GM18520 (cell line): ENCODE data around the gene KRTAP12-4.
"Not testable (repeated sequence)": the region's sequence is repeated elsewhere in the genome, so short reads cannot be mapped to it uniquely, and the experiment has no call there.

ENCODE experiments used
- ATAC-seq: cut with Tn5 transposase; IDR thresholded peaks from one replicate; pipeline ENCODE4 v1.9.1; 2021; ENCODE audit not compliant: unreplicated experiment

Gene KRTAP12-4, protein sequence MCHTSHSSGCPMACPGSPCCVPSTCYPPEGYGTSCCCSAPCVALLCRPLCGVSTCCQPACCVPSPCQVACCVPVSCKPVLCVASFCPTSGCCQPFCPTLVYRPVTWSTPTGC

DNA sequence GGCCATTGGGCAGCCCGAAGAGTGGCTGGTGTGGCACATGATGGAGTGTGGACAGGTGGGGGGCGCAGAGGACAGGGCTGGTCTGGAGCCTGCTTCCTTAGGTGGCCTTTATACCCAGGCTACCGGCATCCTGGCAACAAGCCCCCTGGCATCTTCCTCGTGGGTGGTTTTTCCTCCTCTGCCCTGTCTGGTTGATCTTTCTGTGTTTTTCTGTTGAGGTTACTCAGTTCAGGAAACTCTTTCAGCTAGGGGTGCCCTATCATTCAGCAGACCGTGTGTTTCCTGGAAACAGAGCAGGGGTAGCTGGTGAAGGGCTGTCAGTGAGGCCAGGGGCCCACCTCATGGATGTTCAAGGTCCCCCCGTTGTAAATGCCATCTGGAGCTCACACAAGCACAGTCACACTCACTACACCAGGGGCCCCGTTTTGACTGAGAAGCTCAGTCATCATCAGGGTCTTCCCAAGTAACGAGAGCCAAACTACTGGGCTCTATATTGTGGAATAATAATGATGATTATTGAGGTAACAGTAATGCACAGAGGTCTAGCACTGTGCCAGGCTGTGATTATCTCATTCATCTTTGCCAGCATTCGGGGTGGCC, at the start of gene KRTAP12-4:
TSS of gene KRTAP12-4 (minus strand) at position 84 of the 600 bp plus-strand sequence. CDS start at position 39, 45 bp downstream.
- no peak for ATAC-seq

DNA sequence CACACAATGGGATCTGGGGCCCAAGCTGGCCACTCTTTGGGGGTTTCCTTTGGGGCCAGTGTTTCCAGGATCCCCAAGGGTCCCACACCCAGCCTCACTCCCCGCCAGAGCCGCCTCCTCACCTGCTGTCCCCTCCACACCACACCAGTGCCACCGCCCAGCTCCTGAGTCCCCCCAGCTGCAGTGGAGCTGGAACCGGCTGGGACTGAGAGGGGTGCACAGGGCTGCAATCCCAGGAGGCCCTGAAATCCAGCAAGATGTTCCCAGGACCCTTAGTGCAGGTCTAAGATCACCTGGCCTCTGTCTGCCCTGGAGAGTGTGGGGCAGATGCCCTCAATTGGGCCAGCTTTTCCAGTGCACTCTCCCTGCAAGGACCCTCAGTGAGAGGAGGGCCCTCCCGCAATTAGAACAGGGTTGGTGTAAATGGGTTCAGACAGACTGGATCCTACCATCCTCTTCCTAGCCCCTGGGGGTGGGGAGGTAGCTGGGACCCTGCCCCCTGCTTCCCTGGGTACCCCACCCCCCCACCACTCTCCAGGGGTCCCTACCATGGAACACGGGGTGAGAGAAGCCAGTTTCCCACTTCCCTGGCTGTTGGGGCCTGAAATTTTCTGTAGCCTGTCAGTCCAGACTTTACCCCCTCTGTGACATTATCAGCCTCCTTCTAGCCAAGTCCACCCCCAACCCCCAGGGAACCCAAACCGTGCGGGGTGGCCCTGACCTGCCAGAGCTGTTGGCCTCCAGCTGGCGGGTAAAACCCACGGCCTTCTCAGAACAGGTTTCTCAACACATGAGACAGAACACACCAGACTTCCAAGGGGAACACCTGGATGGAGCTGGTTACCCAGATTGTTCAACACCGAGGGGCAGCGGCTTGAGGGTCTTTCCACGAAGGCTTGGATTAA, 49.5 kb upstream of the KRTAP12-4 start:
- ATAC-seq, result no peak

DNA sequence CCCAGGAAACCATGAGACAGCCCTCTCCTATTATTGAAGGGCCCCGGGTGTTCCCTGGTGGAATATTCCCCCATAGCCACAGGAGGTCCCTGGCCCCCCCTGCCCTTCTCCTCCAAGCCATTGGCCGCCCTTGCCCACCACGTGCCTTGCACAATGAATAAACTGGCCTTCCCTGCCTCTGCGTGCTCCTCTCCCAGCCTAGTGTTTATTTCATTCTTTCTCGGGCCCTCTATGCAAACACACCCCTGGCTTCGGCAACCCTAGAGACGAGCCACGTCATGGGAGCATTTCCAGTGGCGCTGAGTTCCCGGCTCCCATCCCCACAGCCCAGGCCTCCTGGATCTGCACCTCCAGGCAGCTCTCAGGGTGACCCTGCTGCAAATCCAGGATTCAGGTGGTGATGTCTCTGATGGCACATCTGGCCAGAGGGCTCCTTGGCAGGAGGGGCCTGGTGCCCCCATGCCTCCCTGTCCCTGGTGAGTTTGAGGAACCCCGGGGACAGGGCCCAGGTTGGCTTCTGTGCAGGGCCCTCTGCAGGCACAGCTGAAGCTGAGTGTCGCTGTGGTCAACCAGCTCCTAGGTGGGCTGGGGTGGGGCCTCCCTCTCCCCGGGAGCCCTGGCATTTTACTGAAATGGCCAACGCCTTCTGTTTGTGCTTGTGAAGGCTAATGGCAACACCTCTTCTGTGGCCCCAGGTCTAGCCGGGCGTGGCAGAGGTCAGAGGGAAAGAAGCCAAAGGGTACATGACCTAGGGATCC, 48.7 kb upstream of the KRTAP12-4 start:
- ATAC-seq, result no peak

DNA sequence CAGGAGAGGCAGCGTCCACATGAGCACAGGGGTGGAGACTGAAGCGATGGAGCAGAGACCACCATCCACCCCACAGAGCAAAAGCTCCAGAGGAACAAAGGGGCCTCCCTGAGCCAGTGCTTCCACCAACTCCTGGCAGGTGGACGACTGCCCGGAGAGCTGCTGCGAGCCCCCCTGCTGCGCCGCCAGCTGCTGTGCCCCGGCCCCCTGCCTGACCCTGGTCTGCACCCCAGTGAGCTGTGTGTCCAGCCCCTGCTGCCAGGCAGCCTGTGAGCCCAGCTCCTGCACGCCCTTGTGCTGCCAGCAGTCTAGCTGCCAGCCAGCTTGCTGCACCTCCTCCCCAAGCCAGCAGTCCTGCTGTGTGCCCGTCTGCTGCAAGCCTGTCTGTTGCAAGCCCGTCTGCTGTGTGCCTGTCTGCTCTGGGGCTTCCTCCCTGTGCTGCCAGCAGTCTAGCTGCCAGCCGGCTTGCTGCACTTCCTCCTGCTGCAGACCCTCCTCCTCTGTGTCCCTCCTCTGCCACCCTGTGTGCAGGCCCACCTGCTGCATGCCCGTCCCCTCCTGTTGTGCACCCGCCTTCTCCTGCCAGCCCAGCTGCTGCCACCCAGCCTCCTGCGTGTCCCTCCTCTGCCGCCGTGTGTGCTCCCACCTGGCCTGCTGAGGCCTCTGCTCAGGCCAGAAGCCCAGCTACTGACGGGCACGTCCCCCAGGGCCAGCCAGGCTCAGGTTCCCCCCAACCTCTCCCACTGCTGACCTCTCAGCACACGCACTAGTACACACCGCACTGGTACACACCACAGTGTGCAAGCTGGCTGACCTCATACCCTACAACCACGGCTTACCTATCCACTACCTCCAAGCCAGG, 47.9 kb upstream of the KRTAP12-4 start:
- no peak for ATAC-seq

DNA sequence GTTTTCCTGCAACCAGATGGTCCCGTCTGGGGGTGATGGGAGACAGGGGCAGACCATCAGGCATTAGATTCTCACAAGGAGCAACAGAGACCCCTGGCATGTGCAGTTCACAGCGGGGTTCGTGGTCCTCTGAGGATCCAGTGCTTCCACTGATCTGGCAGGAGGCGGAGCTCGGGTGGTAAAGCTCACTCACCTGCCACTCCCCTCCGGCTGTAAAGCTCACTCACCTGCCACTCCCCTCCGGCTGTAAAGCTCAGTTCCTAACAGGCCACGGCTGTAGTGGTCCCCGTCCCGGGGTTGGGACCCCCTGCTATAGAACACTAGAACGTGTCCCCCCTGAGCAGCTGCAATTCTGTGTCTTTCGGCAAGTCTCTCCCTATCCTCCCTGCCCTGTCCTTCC, 47.1 kb upstream of the KRTAP12-4 start:
- no peak for ATAC-seq

DNA sequence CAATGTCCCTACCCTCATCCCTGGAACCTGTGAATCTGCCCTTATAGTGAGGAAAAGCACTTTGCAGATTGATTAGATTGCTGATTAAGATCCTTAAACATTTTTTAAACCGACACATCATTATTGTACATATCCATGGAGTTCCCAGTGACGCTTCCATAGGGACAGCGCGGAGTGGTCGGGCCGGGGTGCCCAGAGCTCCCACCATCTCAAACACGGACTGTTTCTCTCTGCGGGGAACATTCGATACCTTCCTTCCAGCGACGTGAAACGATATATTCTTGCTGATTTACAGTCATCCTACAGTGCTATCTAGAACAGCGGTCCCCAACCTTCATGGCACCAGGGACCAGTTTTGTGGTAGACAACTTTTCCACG, 46.6 kb upstream of the KRTAP12-4 start:
- ATAC-seq, result no peak

DNA sequence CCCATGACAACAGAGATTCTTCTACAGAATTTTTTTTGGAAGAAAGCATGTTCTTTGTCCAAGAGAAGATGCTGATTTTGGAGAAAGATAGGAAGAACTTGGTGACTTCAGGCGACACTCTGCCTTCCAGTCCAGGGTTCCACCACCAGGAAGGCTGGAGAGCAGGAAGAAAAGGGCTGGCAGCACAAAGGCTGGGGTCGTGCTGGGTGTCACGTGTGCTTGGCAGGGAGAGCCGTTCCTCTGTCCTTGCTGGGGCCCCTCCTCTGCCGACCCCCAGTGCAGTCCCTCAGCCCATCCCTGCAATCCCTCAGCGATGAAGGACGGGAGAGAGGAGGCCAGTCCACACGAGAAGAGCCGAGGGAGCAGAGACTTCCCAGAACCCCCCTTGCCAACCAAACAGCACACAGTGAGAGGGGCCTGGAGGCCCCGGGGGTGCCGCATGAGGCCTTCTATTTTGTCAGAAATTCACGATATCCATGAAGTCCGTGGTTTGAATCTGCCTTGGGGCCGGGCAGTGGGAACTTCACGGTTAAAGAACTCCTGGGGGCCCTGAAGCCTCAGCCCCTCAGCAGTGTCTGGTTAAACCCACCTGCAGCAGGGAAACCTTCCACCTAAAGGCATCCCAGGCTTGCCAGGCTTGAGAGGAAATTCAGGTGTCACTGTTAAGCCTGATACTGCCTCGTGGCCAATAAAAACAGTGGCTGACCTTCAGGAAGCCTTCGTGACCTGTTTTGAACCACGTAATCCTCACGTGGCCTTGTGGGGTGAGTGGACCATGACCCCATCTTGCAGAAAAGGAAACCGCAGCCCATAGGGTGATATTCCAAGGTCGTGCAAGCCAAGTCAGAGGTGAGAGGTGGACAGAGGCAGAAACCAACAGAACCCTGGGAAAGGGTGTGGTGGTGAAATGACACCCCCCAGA, 45.9 kb upstream of the KRTAP12-4 start:
- ATAC-seq, result no peak

DNA sequence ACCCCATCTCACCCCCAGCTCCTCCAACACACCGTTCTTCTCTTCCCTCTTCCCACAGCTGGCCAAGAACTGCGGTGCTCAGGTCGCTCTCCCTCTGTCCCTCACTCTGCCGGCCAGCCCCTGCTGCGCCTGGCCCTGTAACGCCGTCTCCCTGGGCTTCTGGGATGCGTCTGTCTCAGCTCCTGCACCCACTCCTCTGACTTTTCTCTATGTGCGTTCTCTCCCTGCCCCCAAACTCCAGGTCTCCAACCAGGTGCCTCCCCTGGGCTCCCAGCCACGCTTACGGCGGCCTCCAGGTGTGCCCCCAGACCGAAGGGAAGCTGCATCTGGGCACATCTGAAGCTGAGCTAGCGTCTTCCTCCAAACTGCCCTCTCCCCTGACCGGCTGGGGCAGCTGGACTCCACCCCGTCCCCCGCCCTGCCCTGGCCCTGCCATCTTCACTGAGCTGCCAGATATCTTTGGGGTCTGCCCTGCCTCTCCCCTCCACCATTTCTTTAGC, 45.1 kb upstream of the KRTAP12-4 start:
- no peak for ATAC-seq

DNA sequence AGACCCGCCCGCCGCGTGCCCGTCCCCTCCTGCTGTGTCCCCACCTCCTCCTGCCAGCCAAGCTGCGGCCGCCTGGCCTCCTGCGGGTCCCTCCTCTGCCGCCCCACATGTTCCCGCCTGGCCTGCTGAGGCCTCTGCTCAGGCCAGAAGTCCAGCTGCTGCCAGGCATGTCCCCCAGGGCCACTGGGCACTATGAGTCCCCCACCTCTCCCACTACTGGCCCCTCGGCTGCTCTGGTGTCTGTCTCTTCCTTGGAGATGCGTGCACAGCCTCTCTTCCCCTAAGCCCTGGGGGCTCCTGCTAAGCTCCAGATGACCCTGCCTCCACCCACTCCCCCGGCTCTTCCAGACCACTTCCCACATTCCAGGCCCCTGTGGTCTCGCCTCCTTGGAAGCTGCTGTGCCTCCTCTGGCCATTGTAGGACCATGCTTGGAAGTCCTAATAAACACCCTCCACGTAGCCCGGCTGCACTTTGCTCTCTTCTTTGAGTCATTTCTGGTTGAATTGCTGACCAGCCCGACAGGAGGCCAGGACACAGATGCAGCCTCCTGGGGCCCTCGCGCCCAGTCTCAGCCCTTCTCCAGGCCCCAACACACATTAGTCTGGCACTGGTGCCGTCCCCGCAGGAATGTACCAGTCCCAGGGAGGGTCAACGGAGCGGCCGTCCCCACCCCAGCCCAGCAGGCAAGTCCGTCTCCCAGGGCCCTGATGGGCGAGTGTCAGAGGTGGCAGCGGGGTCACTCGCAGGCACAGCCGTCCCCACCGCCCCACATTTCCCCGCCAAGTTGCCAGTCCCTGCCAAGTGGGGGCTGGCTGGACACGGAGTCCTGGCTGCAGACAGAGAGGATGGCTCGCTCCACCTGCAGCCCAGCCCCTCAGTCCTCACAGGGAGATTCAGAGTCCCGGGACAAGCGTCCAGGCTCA, 43.6 kb upstream of the KRTAP12-4 start:
- no peak for ATAC-seq

DNA sequence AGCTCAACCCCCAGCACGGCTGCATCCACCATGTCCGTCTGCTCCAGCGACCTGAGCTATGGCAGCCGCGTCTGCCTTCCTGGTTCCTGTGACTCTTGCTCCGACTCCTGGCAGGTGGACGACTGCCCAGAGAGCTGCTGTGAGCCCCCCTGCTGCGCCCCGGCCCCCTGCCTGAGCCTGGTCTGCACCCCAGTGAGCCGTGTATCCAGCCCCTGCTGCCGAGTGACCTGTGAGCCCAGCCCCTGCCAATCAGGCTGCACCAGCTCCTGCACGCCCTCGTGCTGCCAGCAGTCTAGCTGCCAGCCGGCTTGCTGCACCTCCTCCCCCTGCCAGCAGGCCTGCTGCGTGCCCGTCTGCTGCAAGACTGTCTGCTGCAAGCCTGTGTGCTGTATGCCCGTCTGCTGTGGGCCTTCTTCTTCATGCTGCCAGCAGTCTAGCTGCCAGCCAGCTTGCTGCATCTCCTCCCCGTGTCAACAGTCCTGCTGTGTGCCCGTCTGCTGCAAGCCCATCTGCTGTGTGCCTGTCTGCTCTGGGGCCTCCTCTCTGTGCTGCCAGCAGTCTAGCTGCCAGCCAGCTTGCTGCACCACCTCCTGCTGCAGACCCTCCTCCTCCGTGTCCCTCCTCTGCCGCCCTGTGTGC, 42.8 kb upstream of the KRTAP12-4 start, which contains the start of gene KRTAP10-12:
TSS of gene KRTAP10-12 (plus strand) at position 1 of the 639 bp plus-strand sequence. CDS start at position 31, 30 bp downstream.
- not testable (repeated sequence) for ATAC-seq

DNA sequence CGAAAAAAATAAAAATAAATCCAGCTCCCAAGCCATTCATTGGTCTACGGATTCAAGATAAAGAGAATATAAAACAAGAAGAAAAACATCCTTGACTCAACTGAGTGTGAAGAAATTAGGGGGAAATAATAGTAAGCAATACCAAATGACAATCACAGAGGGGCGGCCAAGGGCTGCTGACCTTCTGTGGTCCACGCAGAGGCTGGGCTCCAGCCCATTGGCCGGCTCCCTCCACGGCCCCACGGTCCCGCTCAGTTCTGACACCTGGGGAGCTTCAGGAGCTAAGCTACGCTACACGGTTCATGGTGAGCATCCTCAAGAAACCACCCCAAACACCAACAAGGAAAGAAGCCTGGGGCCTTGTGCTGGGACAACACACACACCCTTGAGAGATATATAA, 42.1 kb upstream of the KRTAP12-4 start:
- ATAC-seq, result no peak

DNA sequence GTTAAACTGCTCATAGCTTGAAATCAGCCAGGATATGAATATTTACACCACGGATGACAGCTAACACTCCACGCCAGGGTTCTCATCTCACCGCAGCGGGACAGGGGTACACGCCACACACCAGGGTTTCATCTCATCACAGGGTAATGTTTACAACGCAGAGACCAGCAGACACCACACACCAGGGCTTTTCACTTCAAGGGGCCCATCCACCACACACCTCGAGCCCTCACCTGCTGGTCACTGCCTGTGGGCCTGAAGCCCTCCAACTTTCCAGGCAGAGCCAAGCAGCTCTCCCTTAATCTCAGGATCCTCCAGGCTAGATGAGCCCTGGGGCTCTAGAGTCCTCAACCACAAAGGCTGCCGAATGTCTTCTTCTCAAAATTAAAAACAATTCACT, 41.2 kb upstream of the KRTAP12-4 start:
- ATAC-seq, result no peak

DNA sequence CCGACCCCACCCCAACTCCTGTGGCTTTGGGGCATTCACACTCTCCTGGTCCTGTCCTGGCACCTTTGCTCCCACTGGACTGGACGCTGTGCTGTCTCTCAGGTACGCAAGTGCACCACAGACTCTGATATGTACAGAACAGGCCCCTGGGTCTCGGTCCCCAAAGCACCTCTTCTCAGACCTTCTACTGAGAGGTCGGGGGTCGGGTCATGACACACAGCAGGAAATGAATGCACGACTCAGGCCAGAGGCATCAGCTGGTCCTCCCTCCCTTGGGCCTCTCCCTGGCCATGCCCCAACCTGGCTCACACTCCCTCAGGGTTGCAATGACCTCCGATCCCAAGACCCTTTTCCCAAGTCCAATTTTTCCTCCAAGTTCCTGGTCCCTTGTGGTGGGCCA, 40.7 kb upstream of the KRTAP12-4 start:
- ATAC-seq, result no peak

DNA sequence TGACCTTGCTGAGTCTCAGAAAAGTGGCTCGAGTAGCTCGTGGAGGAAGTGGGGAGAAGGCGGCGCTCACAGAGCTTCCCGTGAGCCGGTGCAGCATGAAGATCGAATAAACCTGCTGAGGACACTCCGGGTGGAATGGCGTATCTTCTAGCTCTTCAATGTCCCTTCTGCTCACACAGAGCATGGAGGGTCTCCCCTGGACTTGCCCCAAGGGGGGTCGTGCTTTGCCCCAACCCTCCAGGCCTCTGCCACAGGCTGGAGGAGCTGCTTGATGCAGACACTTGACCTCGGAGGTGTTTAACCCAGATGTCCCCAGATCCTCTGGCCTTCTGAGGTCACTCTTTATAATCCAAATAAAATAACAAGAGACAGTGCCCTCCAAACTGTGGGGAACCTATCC, 40.3 kb upstream of the KRTAP12-4 start:
- ATAC-seq, result no peak

DNA sequence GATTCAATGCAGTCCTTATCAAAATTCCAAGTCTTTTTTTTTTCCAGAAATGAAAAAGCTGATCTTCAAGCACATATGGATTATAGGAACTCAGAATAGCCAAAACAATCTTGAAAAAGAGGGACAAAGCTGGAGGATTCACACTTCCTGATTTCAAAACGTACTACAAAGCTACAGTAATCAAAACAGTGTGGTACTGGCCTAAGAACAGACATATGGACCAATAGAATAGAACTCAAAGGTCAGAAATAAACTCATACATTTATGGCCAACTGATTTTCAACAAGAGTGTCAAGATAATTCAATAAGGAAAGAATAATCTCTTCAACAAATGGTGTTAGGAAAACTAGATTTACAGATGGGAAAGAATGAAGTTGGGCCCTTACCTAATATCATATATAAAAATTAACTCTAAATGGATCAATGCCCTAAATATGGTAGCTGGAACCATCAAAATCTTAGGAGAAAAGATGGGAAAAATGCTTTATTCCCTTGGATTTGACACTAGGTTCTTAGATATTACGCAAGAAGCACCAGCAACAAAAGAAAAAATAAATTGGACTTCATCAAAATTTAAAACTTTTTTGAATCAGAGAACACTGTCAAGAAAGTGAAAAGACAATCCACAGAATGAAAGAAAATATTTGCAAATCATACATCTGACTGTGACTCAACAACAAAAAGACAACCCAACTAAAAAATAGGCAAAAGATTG, 38.5 kb upstream of the KRTAP12-4 start:
- ATAC-seq, result no peak

DNA sequence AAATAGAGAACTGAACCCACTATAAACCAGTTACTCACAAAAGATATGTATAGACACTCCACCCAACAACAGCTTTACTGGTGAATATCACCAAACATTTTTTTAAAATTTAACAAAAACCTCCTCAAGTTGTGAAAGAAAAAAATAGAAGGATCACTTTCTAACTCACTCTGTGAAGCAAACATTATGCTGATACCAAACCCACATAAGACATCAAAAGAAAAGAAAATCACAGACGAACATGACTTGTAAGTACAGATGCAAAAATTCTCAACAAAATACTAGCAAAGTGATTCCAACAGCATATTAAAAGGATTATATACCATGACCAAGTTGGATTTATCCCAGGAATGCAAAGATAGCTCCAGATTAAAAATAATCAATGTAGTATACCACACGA, 37.2 kb upstream of the KRTAP12-4 start:
- no peak for ATAC-seq

DNA sequence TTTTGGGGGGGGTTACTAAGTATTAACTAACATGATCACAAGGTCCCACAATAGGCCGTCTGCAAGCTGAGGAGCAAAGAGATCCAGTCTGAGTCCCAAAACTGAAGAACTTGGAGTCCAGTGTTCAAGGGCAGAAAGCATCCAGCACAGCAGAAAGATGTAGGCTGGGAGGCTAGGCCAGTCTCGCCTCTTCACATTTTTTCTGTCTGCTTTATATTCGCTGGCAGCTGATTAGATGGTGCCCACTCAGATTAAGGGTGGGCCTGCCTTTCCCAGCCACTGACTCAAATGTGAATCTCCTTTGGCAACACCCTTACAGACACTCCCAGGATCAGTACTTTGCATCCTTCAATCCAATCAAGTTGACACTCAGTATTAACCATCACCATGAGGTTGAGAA, 35.3 kb upstream of the KRTAP12-4 start:
- ATAC-seq, result not testable (repeated sequence)
